HAP-1 (cell line): Measurements from ENCODE around the gene PSTPIP2.
"Not testable (repeated sequence)": the region's sequence is repeated elsewhere in the genome, so short reads cannot be mapped to it uniquely, and the experiment has no call there.

ENCODE experiments used
- DNase-seq, 2 experiments: peaks; one replicate each; pipeline ENCODE4 v3.0.0-alpha.2; 2016 to 2020; ENCODE audit warnings: low spot score in 2 of 2
- H3K27me3 ChIP-seq: fragments of 250-450 bp; sonication (Bioruptor Pico); 2 replicates; pipeline ENCODE4 v1.5.1; 2020; ENCODE audit warnings: low read depth, mild to moderate bottlenecking, moderate library complexity
- H3K36me3 ChIP-seq: fragments of 250-450 bp; sonication (Bioruptor Pico); replicated peaks from 2 replicates; pipeline ENCODE4 v1.5.1; 2020; ENCODE audit warnings: mild to moderate bottlenecking
- H3K4me1 ChIP-seq: fragments of 250-450 bp; sonication (Bioruptor Pico); 2 replicates; pipeline ENCODE4 v1.5.1; 2020; ENCODE audit warnings: mild to moderate bottlenecking
- H3K4me3 ChIP-seq: fragments of 250-450 bp; sonication (Bioruptor Pico); 2 replicates; pipeline ENCODE4 v1.5.1; 2020; ENCODE audit warnings: mild to moderate bottlenecking, moderate library complexity
- H3K9me3 ChIP-seq: fragments of 250-450 bp; sonication (Bioruptor Pico); 2 replicates; pipeline ENCODE4 v1.5.1; 2020; ENCODE audit warnings: mild to moderate bottlenecking, moderate library complexity
- in situ Hi-C: fragments of 300-500 bp; cut with MboI; formaldehyde crosslinking; loops from 3 replicates; pipeline ENCODE4 v1.14.3; 2020; ENCODE audit warnings: low sequenced_read_pairs, inconsistent platforms, mixed read lengths

PSTPIP2 gene

DNA sequence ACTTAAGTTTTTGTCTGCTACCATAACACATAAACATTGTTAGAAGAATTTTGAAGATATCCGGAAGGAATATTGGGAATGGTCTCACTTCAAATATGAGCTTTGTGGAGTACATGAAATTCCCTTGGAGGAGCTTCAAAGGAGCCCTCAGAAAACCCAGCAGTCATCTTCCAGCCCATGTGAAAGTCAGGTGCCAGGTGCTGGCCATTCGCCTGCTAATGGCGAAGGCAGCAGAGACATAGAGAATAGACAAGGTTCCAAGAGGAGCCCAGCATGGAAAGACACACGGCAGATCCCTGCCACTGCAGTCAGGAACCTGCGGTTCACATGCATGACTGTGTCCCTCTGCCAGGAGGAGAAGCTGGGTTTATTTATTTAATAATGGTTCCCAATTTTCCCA is 64.9 kb downstream of the PSTPIP2 start:
- no peak for DNase-seq
- Histone ChIP-seq H3K4me1 (peaks cover 3% of the 10 kb centered on the region; the same call in 1 of the 2 replicates), H3K9me3 (no peaks in the 10 kb centered on the region), H3K27me3 (no peaks in the 10 kb centered on the region), H3K4me3 (no peak overlapping the region), H3K36me3 (peaks cover 3% of the 10 kb centered on the region; the same call in 1 of the 2 replicates)
- in situ Hi-C loops, result no loop called here

DNA sequence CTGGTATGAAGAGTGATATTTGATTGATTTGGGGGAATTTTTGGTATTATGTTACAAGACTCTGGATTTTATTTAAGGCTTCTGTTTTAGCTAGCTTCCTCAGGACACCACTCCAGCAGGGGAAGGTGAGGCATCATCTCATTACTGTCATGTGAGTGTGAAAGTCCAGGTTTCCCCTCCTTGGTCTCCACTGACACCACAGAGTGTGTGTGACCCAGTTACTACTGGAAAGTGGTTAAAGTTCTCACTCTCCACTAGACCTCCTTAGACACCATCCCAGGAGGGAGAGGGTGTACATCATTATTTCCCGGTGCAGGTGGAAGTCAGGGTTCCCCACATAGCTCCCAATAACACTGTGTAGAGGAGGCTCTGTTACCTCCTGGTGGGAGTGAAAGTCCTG is 69.1 kb downstream of the PSTPIP2 start:
- H3K36me3 ChIP-seq, result 0 out of 2 replicates have a peak, but pooled peaks cover 3% of the 10 kb centered on the region
- no peaks in the 10 kb centered on the region for H3K27me3 ChIP-seq
- no peak for DNase-seq
- no peaks in the 10 kb centered on the region for H3K9me3 ChIP-seq
- no peak overlapping the region for H3K4me3 ChIP-seq
- in situ Hi-C loops, result no loop called here
- H3K4me1 ChIP-seq, result peaks cover 3% of the 10 kb centered on the region; the same call in 1 of the 2 replicates

DNA sequence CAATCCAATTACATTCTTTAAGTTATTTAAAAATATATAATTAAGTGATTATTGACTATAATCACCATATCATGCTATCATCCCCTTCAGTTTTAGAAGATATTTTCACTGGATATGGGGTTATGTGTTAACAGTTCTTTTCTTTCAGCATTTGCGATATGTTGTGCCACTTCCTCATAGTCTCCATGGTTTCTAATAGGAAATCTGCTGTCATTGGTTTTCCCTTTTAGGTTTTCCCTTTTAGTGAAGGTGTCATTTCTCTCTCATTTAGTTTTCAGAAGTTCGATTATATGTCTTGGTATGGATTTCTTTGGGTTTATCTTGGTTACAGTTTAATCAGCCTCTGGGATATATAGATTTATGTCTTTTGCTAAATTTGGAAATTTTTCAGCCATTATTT is 70.2 kb downstream of the PSTPIP2 start:
- Histone ChIP-seq H3K27me3 (no peaks in the 10 kb centered on the region), H3K36me3 (0 out of 2 replicates have a peak, but pooled peaks cover 3% of the 10 kb centered on the region), H3K4me3 (no peak overlapping the region), H3K4me1 (peaks cover 2% of the 10 kb centered on the region; the same call in 1 of the 2 replicates), H3K9me3 (no peaks in the 10 kb centered on the region)
- no peak for DNase-seq
- in situ Hi-C loops, result no loop called here

DNA sequence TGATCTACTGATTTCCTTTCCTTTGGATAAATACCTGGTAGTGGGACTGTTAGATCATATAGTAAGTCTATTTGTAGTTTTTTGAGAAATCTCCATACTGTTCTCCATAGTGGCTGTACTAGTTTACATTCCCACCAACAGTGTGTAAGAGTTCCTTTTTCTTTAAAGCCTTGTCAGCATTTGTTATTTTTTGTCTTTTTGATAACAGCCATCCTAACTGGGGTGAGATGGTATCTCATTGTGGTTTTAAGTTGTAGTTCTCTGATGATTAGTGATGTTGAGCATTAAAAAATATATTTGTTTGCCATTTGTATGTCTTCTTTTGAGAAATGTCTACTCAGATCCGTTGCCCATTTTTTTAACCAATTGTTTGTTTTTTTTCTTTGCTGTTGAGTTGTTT is 71.0 kb downstream of the PSTPIP2 start:
- in situ Hi-C loops, result no loop called here
- H3K27me3 ChIP-seq, result no peaks in the 10 kb centered on the region
- H3K9me3 ChIP-seq, result no peaks in the 10 kb centered on the region
- DNase-seq, result no peak
- H3K36me3 ChIP-seq, result 0 out of 2 replicates have a peak, but pooled peaks cover 3% of the 10 kb centered on the region
- no peak overlapping the region for H3K4me3 ChIP-seq
- no peaks in the 10 kb centered on the region for H3K4me1 ChIP-seq

DNA sequence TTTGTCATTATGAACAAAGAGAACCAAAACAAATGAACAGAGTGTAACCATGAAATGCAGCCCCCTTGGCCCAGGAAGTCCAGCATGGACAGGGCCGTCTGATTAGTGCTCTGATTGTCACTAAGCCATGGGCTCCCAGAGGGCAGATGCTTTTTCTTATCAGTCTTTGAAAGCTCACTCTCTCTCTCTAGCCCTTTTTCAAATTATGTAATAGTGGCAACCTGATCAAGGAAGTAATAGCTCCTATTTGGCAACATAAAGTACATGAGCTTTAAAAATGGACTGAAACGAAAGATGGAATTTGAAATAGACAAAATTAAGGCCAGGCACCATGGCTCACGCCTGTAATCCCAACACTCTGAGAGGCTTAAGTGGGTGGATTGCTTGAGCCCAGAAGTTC is 72.5 kb downstream of the PSTPIP2 start:
- H3K9me3 ChIP-seq, result no peaks in the 10 kb centered on the region
- no peaks in the 10 kb centered on the region for H3K36me3 ChIP-seq
- H3K4me3 ChIP-seq, result no peak overlapping the region
- in situ Hi-C loops, result no loop called here
- H3K27me3 ChIP-seq, result no peaks in the 10 kb centered on the region
- no peak for DNase-seq
- no peaks in the 10 kb centered on the region for H3K4me1 ChIP-seq

DNA sequence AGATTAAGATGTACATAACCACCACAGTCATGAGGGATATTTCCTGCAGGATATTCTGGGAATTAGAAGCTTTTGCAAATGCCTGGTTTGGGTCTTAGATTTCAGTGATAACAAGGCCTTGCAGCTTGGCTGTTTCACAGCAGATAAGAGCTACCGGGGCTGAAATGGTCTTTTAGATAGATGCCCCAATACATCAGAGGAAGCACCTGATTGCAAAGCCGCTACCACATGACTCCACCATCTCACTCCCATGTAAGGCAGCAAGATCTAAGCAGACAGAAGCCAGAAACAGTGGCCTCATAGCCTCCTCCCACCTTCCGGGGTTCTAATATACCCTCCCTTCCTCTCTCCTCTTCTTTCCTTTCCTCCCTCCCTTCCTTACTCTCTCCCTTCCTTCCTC is 73.8 kb downstream of the PSTPIP2 start:
- DNase-seq, result no peak
- Histone ChIP-seq H3K4me1 (no peaks in the 10 kb centered on the region), H3K9me3 (no peaks in the 10 kb centered on the region), H3K27me3 (no peaks in the 10 kb centered on the region), H3K4me3 (no peak overlapping the region), H3K36me3 (no peaks in the 10 kb centered on the region)
- in situ Hi-C loops, result no loop called here

DNA sequence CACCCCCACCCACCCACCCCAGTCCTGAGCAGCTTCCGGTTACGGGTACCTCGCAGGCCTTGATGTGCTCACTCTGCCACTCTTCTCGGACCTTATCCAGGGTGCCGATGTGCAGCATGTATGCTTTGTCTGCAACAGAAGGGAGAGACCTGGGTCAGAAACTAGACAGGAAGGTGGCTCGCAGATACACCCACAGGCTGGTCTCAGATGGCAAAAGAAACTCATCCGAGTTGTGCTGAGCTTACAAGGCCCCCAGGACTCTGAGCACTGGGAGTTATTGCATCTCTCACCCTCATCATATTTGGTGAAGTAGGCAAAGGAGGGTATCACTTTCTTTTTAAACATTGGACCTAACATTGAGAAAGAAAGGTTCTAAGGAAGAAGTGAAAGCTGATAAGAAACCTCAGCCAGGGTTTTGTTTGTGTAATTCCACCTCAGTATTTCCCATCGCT is 74.3 kb downstream of the PSTPIP2 start:
- Histone ChIP-seq H3K27me3 (no peaks in the 10 kb centered on the region), H3K9me3 (no peaks in the 10 kb centered on the region), H3K36me3 (no peaks in the 10 kb centered on the region), H3K4me3 (no peak overlapping the region), H3K4me1 (no peaks in the 10 kb centered on the region)
- no peak for DNase-seq
- in situ Hi-C loops, result no loop called here

DNA sequence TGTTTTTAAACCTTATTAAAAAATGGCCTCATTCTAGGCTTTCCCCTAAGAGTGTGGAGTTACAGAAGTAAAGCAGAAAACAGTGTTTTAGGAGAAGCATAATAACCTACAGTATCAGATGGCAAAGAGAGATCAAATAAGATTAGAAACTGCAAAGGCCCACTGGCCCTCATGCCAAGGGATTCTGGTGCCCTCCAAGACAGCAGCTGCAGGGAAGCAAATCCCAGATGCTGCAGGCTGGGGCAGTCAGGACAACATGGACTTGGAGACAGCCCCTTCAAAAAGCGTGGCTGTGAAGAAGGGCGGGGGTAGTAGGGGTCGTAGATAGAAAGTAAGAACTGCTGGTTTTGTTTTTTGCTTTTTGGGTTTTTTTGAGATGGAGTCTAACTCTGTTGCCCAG is 76.6 kb downstream of the PSTPIP2 start:
- Histone ChIP-seq H3K36me3 (no peaks in the 10 kb centered on the region), H3K4me1 (peaks cover 8% of the 10 kb centered on the region; the same call in 1 of the 2 replicates), H3K4me3 (no peak overlapping the region), H3K9me3 (no peaks in the 10 kb centered on the region), H3K27me3 (no peaks in the 10 kb centered on the region)
- DNase-seq, result no peak
- in situ Hi-C loops, result no loop called here

DNA sequence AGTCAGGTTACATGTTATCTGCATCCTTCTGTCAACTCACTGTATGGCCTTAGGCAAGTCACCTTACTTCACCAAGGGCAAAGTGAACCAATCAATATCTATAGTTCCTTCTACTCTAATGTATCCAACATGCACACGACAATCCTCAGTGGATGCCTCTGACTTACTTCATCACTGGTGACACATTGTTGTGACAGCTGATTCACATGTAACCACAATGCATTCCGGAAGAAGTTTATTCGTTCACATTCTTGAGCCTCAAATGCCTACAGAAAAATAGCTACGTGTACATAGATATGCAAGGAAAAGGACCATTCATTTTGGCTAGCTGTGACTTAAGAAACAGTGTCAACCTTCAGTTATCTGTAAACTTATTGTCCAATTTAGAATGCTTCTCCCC is 78.6 kb downstream of the PSTPIP2 start:
- in situ Hi-C loops, result no loop called here
- Histone ChIP-seq H3K36me3 (peaks cover 11% of the 10 kb centered on the region; the same call in 1 of the 2 replicates), H3K27me3 (no peaks in the 10 kb centered on the region), H3K4me3 (no peak overlapping the region), H3K9me3 (no peaks in the 10 kb centered on the region), H3K4me1 (peaks cover 8% of the 10 kb centered on the region; the same call in 1 of the 2 replicates)
- no peak for DNase-seq

DNA sequence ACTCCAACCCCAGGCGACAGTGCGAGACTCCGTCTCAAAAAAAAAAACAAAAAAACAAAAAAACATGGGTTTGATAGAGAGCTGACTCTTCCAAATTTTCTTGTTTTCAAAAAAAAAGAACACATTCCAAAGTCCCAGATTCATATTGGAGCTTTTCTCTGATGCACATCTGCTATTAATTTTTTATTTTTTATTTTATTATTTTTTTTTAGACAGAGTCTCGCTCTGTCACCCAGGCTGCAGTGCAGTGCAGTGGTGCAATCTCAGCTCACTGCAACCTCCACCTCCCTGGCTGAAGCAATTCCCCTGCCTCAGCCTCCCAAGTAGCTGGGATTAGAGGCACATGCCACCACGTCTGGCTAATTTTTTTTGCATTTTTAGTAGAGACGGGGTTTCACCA is 79.5 kb downstream of the PSTPIP2 start:
- DNase-seq, H3K27me3 ChIP-seq, in situ Hi-C loops, H3K4me1 ChIP-seq, H3K4me3 ChIP-seq, H3K9me3 ChIP-seq: not testable (repeated sequence)
- peaks cover 11% of the 10 kb centered on the region; the same call in 1 of the 2 replicates for H3K36me3 ChIP-seq

DNA sequence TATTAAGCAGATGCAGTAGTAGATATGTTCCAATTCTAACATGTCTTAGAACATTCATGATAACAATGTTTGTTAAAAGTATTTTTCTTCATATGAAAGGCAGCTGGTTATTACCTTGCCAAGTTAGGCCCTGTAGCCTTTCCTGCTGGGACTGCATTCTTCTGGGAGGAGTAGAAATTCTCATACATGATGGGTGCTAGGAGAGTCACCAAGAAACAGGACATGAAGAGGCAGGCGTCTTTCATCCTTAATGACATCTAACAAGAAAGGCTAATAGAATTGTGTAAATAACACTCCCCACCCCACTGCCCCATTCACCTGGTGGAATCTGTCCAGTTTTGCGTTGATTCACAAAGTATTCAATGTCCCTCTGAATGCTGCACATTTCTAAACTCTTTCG is 80.3 kb downstream of the PSTPIP2 start:
- DNase-seq, result no peak
- H3K4me3 ChIP-seq, result no peak overlapping the region
- in situ Hi-C loops, result no loop called here
- peaks cover 8% of the 10 kb centered on the region; the same call in 1 of the 2 replicates for H3K4me1 ChIP-seq
- H3K36me3 ChIP-seq, result peaks cover 11% of the 10 kb centered on the region; the same call in 1 of the 2 replicates
- no peaks in the 10 kb centered on the region for H3K9me3 ChIP-seq
- H3K27me3 ChIP-seq, result no peaks in the 10 kb centered on the region

DNA sequence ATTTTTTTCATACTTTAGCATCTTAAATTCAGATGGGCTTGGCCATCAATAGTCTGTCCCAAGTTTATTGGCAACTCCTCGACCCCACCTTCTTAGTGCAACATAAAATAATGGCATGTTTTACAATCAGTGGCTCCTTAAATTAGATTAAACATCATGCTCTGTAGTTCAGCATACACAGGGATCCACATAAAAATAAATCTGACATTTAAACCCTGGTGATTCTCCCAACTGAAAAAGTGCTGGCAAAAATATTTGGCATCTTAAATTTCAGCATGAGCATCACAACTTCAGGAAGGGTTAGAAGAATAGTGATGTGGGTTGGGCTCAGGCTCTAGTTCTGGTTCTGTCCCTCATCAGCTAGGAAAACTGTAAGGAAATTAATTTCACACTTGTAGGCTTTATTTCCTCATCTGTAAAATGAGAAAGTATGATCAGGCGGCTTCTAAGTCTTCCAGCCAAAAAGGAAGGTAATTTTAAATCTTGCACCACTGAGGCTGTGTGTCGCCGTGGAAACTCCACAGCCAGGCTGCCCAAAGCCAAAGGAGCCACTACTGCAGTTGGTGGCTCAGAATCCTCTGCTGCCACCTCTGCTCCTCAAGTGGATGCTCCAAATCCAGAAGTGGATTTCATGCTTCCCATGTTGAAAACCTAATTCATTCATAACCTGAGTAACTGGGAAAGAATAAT is 87.4 kb downstream of the PSTPIP2 start:
- Histone ChIP-seq H3K27me3 (no peaks in the 10 kb centered on the region), H3K4me3 (no peak overlapping the region), H3K9me3 (no peaks in the 10 kb centered on the region), H3K36me3 (peaks cover 8% of the 10 kb centered on the region; the same call in 1 of the 2 replicates), H3K4me1 (no peaks in the 10 kb centered on the region)
- no peak for DNase-seq
- in situ Hi-C loops, result no loop called here

DNA sequence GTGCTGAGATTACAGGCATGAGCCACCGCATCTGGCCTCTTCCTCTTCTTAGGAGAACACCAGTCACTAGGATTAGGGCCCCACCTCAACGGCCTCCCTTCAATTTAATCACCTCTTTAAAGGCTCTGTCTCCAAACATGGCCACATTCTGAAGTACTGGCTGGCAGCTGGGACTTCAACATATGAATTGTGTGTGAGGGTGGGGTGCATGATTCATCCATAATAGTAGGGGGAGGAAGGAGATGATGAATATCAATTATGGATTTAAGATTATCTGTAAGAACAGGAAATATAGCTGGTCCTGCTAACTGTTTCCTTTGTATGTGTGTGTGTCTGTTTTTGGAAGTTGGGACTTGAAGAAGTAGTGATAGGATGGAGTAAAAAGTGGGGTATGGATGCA is 90.2 kb downstream of the PSTPIP2 start:
- Histone ChIP-seq H3K9me3 (no peaks in the 10 kb centered on the region), H3K27me3 (no peaks in the 10 kb centered on the region), H3K4me3 (no peak overlapping the region), H3K36me3 (no peaks in the 10 kb centered on the region), H3K4me1 (no peaks in the 10 kb centered on the region)
- DNase-seq, result no peak
- in situ Hi-C loops, result no loop called here

DNA sequence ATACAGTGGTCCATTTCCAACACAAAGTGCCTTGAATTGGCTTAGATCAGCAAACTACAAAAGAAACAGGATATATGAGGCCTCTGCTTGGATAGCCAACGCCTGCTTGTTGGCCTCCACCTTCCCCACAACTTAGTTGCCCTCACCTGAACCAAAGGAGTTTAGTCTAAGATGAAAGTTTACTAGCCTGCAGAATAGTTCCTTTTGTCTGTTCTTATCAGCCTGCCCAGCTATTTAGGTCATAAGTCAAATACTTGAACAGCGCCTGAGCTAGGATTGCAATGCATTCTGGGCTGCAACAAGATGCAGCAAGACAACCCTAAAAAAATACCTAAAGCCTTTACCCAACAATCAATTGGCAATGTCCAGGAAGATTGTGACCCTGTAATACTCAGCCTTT is 91.8 kb downstream of the PSTPIP2 start:
- Histone ChIP-seq H3K4me3 (no peak overlapping the region), H3K27me3 (no peaks in the 10 kb centered on the region), H3K4me1 (no peaks in the 10 kb centered on the region), H3K36me3 (no peaks in the 10 kb centered on the region), H3K9me3 (no peaks in the 10 kb centered on the region)
- no peak for DNase-seq
- in situ Hi-C loops, result no loop called here
